Epidermal melanocyte (primary cell): ENCODE data around the gene AAK1.
A peak's percentile ranks its signal among the peaks of the same experiment; 100 is the strongest.
"Not testable (repeated sequence)": the region's sequence is repeated elsewhere in the genome, so short reads cannot be mapped to it uniquely, and the experiment has no call there.

ENCODE experiments used
- DNase-seq: peaks from one replicate; pipeline ENCODE4 v3.0.0; 2011; ENCODE audit warnings: low spot score; ENCODE audit not compliant: insufficient read length

AAK1 gene

GRCh38 chr2:69576880-69577279 is 66.7 kb downstream of the AAK1 start:
- DNase-seq = no peak

- no peak for DNase-seq
Measured at GRCh38 chr2:69575926-69576325, 67.6 kb downstream of the AAK1 start.

- not testable (repeated sequence) for DNase-seq
Measured at GRCh38 chr2:69575371-69575770, 68.2 kb downstream of the AAK1 start.

GRCh38 chr2:69572641-69573040 is 70.9 kb downstream of the AAK1 start:
- DNase-seq = no peak

- DNase-seq = no peak
Measured at GRCh38 chr2:69571189-69571588, 72.3 kb downstream of the AAK1 start.

GRCh38 chr2:69570474-69570873 is 73.1 kb downstream of the AAK1 start:
- no peak for DNase-seq

GRCh38 chr2:69567909-69568300 is 75.6 kb downstream of the AAK1 start:
- DNase-seq = no peak

GRCh38 chr2:69567157-69567908 is 76.2 kb downstream of the AAK1 start:
- no peak for DNase-seq

- no peak for DNase-seq
Measured at GRCh38 chr2:69566669-69567068, 76.9 kb downstream of the AAK1 start.

GRCh38 chr2:69565431-69565839 is 78.1 kb downstream of the AAK1 start:
- no peak for DNase-seq

GRCh38 chr2:69564604-69565003 is 78.9 kb downstream of the AAK1 start:
- no peak for DNase-seq

- DNase-seq = no peak
Measured at GRCh38 chr2:69563021-69563420, 80.5 kb downstream of the AAK1 start.

- no peak for DNase-seq
Measured at GRCh38 chr2:69561101-69561500, 82.4 kb downstream of the AAK1 start.

GRCh38 chr2:69560147-69560482 is 83.4 kb downstream of the AAK1 start:
- DNase-seq = no peak

GRCh38 chr2:69559442-69560146 is 83.9 kb downstream of the AAK1 start:
- peak; percentile 53 for DNase-seq

GRCh38 chr2:69556008-69556407 is 87.5 kb downstream of the AAK1 start:
- no peak for DNase-seq

- DNase-seq = no peak
Measured at GRCh38 chr2:69554981-69555380, 88.6 kb downstream of the AAK1 start.

- DNase-seq = no peak
Measured at GRCh38 chr2:69554568-69554967, 89.0 kb downstream of the AAK1 start.

GRCh38 chr2:69553991-69554390 is 89.5 kb downstream of the AAK1 start:
- DNase-seq = no peak

- not testable (repeated sequence) for DNase-seq
Measured at GRCh38 chr2:69550511-69550910, 93.0 kb downstream of the AAK1 start.

GRCh38 chr2:69549421-69549820 is 94.1 kb downstream of the AAK1 start:
- no peak for DNase-seq

- no peak for DNase-seq
Measured at GRCh38 chr2:69547984-69548715, 95.4 kb downstream of the AAK1 start.
